HCT116 (cell line): Measurements from ENCODE around the gene DBNL. TPM values are rescaled to one million over a fixed set of nuclear protein-coding genes. Genes with fewer than 3 reads are reported as not detected.

Experiments
- ATAC-seq: fragments of 200-7000 bp; cut with Tn5 transposase; 2 replicates; pipeline ENCODE4 v1.9.1; 2020; ENCODE audit warnings: mild to moderate bottlenecking, moderate library complexity
- BruUV-seq: library from RNA; stranded (reverse); fragments of 400-500 nt; replicated peaks from 2 replicates; lab custom pipeline; 2021; lab: Mats Ljungman, UMichigan
- CTCF ChIA-PET: fragments of 300-600 bp; sonication (Branson Sonifier 250); formaldehyde crosslinking; loops from one replicate; lab custom pipeline; 2021; ENCODE audit warnings: antibody characterized with exemption; lab: Charles Lee
- POLR2A ChIA-PET: fragments of 300-600, 350-600 bp; sonication (Branson Sonifier 250); formaldehyde crosslinking; loops from one replicate; lab custom pipeline; 2021; ENCODE audit warnings: antibody characterized with exemption; lab: Charles Lee
- RAD21 ChIA-PET, 2 experiments: fragments of 300-600 bp; sonication (Branson Sonifier 250); formaldehyde crosslinking; loops; one replicate each; lab custom pipeline; 2023; ENCODE audit warnings: low total read pairs in 2 of 2; ENCODE audit not compliant: uncharacterized antibody in 2 of 2, unreplicated experiment in 2 of 2, low non-redundant PET in 1 of 2; lab: Charles Lee
- DNase-seq: peaks from one replicate; pipeline ENCODE4 v3.0.0-alpha.2; 2010; ENCODE audit warnings: low read depth, low spot score
- H2AFZ ChIP-seq: fragments of 200-600 bp; shearing (Covaris generic), sonication (generic); 2 replicates; pipeline ENCODE4 v1.6.1; 2017; ENCODE audit warnings: low read depth, mixed run types, mixed read lengths, antibody characterized with exemption, low read length; ENCODE audit not compliant: poor library complexity, severe bottlenecking
- H3K27ac ChIP-seq: 2 replicates; pipeline ENCODE4 v1.5.1; 2012; ENCODE audit warnings: low read depth, low read length
- H3K27me3 ChIP-seq: fragments of 200-600 bp; sonication (generic); 2 replicates; pipeline ENCODE4 v1.6.1; 2016; ENCODE audit warnings: mixed run types, low read length, mixed read lengths; ENCODE audit not compliant: insufficient read depth
- H3K36me3 ChIP-seq, 2 experiments: fragments of 200-500 bp in 1 of 2; fragments of 200-600 bp in 1 of 2; sonication (Bioruptor generic) in 1 of 2; sonication (generic) in 1 of 2; 2 replicates each; pipeline versions ENCODE4 v1.5.1 to v1.6.1; 2014 to 2016; ENCODE audit warnings: low read length in 2 of 2, inconsistent platforms in 1 of 2, mixed read lengths in 1 of 2, mixed run types in 1 of 2; ENCODE audit not compliant: insufficient read depth in 2 of 2, control insufficient read depth in 1 of 2
- H3K4me1 ChIP-seq, 2 experiments: fragments of 200-600 bp in 1 of 2; sonication (generic) in 1 of 2; 2 replicates each; pipeline versions ENCODE4 v1.5.1 to v1.6.1; 2012 to 2017; ENCODE audit warnings: low read length in 2 of 2, inconsistent platforms in 1 of 2, mild to moderate bottlenecking in 1 of 2, mixed read lengths in 1 of 2, mixed run types in 1 of 2, moderate library complexity in 1 of 2; ENCODE audit not compliant: insufficient read depth in 2 of 2, control insufficient read depth in 1 of 2
- H3K4me2 ChIP-seq: fragments of 200-600 bp; sonication (generic); 2 replicates; pipeline ENCODE4 v1.6.1; 2017; ENCODE audit warnings: mixed run types, low read length, mixed read lengths
- H3K4me3 ChIP-seq, 2 experiments: fragments of 200-600 bp in 1 of 2; sonication (generic) in 1 of 2; replicated peaks in 1 of 2; 2 replicates each; pipeline ENCODE4 v1.5.1; 2011 to 2016; ENCODE audit warnings: low read length in 2 of 2, control low read depth in 1 of 2, low read depth in 1 of 2, mild to moderate bottlenecking in 1 of 2, mixed read lengths in 1 of 2, mixed run types in 1 of 2
- H3K79me2 ChIP-seq: fragments of 200-600 bp; sonication (generic); 2 replicates; pipeline ENCODE4 v1.6.1; 2017; ENCODE audit warnings: mild to moderate bottlenecking, mixed run types, low read length, moderate library complexity, mixed read lengths; ENCODE audit not compliant: insufficient read depth
- H3K9ac ChIP-seq: fragments of 200-600 bp; sonication (generic); 2 replicates; pipeline ENCODE4 v1.6.1; 2016; ENCODE audit warnings: low read length, mixed read lengths
- H3K9me2 ChIP-seq: fragments of 200-600 bp; sonication (generic), shearing (Covaris generic); 2 replicates; pipeline ENCODE4 v1.6.1; 2017; ENCODE audit warnings: mixed run types, mild to moderate bottlenecking, moderate library complexity; ENCODE audit not compliant: insufficient read depth
- H3K9me3 ChIP-seq, 2 experiments: fragments of 200-500 bp in 1 of 2; fragments of 200-600 bp in 1 of 2; sonication (Bioruptor generic) in 1 of 2; sonication (generic) in 1 of 2; 2 replicates each; pipeline ENCODE4 v1.6.1; 2014 to 2017; ENCODE audit warnings: low read length in 2 of 2, mixed read lengths in 2 of 2, inconsistent platforms in 1 of 2, low read depth in 1 of 2, mild to moderate bottlenecking in 1 of 2, mixed run types in 1 of 2, moderate library complexity in 1 of 2; ENCODE audit not compliant: control insufficient read depth in 1 of 2, insufficient read depth in 1 of 2
- H4K20me1 ChIP-seq: fragments of 200-600 bp; sonication (generic), shearing (Covaris generic); 2 replicates; pipeline ENCODE4 v1.6.1; 2017; ENCODE audit warnings: mixed run types, mild to moderate bottlenecking, moderate library complexity; ENCODE audit not compliant: insufficient read depth
- ATF3 ChIP-seq: IDR thresholded peaks from 2 replicates; pipeline ENCODE4 v1.6.1; 2012
- CEBPB ChIP-seq: IDR thresholded peaks from 2 replicates; pipeline ENCODE4 v1.6.1; 2012; ENCODE audit warnings: low read depth
- CTCF ChIP-seq, 3 experiments: fragments of 200-600 bp in 1 of 3; sonication (generic) in 1 of 3; IDR thresholded peaks in 2 of 3; conservative IDR thresholded peaks in 1 of 3; 2 replicates each; pipeline ENCODE4 v1.5.1; 2012 to 2017; ENCODE audit warnings: low read depth in 2 of 3, low read length in 2 of 3, antibody characterized with exemption in 1 of 3, borderline replicate concordance in 1 of 3, control low read depth in 1 of 3, mild to moderate bottlenecking in 1 of 3, mixed read lengths in 1 of 3, mixed run types in 1 of 3, moderate library complexity in 1 of 3; ENCODE audit not compliant: insufficient read depth in 1 of 3
- ELF1 ChIP-seq: IDR thresholded peaks from 2 replicates; pipeline ENCODE4 v1.6.1; 2012; ENCODE audit warnings: low read depth, borderline replicate concordance
- EZH2 ChIP-seq: fragments of 200-600 bp; sonication (generic); IDR thresholded peaks from 2 replicates; pipeline ENCODE4 v1.6.1; 2017; ENCODE audit warnings: antibody characterized with exemption, mixed run types
- EZH2phosphoT487 ChIP-seq: fragments of 200-600 bp; IDR thresholded peaks from 2 replicates; pipeline ENCODE4 v1.6.1; 2018; ENCODE audit warnings: antibody characterized with exemption, borderline replicate concordance
- MAX ChIP-seq: IDR thresholded peaks from 2 replicates; pipeline ENCODE4 v1.6.1; 2012
- RAD21 ChIP-seq: IDR thresholded peaks from 2 replicates; pipeline ENCODE4 v1.6.1; 2012; ENCODE audit warnings: low read depth, mild to moderate bottlenecking
- SRF ChIP-seq: IDR thresholded peaks from 2 replicates; pipeline ENCODE4 v1.6.1; 2012; ENCODE audit warnings: low read depth
- TCF7L2 ChIP-seq: IDR thresholded peaks from 2 replicates; pipeline ENCODE4 v1.7.0; 2011; ENCODE audit warnings: borderline replicate concordance, inconsistent platforms; ENCODE audit not compliant: insufficient read depth, insufficient read length; ENCODE audit errors: extremely low read depth
- YY1 ChIP-seq: IDR thresholded peaks from 2 replicates; pipeline ENCODE4 v1.6.1; 2011; ENCODE audit warnings: low read length, low read depth, moderate library complexity, mild to moderate bottlenecking; ENCODE audit not compliant: insufficient replicate concordance; ENCODE audit errors: extremely low read depth
- ZNF274 ChIP-seq: fragments of 200-500 bp; sonication (Bioruptor generic); IDR thresholded peaks from 2 replicates; pipeline ENCODE4 v1.6.1; 2014; ENCODE audit warnings: mild to moderate bottlenecking, low read depth, low read length, inconsistent platforms
- intact Hi-C: fragments of 100-400 bp; cut with micrococcal nuclease; formaldehyde crosslinking; loops from 2 replicates; pipeline ENCODE4 v1.10.0; 2022
- total RNA-seq: library from RNA; stranded (reverse); gene quantifications from one replicate; pipeline ENCODE4 v1.2.1, GENCODE V29; 2021; ENCODE audit not compliant: unreplicated experiment

Gene DBNL
- total RNA-seq, 1 experiment from 2014 or later: 39.4 TPM

- intact Hi-C loops: loop anchor here (5.0 kb wide), 2 partner anchors 42 to 227 kb away; partner anchors contain the start of gene POLD2
- no peak for DNase-seq
- Histone ChIP-seq H3K4me1 (peaks cover 12 to 18% of the 10 kb centered on the region in 2 experiments; a peak in 3 of 4 replicates), H3K9ac (no peak overlapping the region), H3K4me3 (no peak overlapping the region), H3K4me2 (no peak overlapping the region), H3K9me2 (no peaks in the 10 kb centered on the region), H3K27me3 (no peaks in the 10 kb centered on the region), H3K27ac (no peak overlapping the region; the same call in 1 of the 2 replicates), H3K9me3 (no peaks in the 10 kb centered on the region), H4K20me1 (no peaks in the 10 kb centered on the region), H3K36me3 (peaks cover 17 to 27% of the 10 kb centered on the region in 2 experiments; a peak in 3 of 4 replicates), H2AFZ (no peak overlapping the region), H3K79me2 (peaks cover 14% of the 10 kb centered on the region)
- TF ChIP-seq SRF (no peak), RAD21 (no peak)
- ChIA-PET RAD21 (no interaction called here), POLR2A (interaction anchor here (0.6 kb wide), 1 partner anchor 11 kb away, joined by 3 read pairs; no protein-coding TSS in a partner anchor), CTCF (no interaction called here)
- no peak for ATAC-seq
- BruUV-seq: no TSS peak
Measured at GRCh38 chr7:44080118-44080517, 35.6 kb downstream of the DBNL start.

- peaks cover 12 to 22% of the 10 kb centered on the region in 2 experiments; a peak in 3 of 4 replicates for H3K4me1 ChIP-seq
- peak overlapping the region; percentile 56 to 96 for H3K4me3 ChIP-seq
- peak overlapping the region; percentile 83 for H3K4me2 ChIP-seq
- H3K9ac ChIP-seq: peak overlapping the region; percentile 94
- POLR2A ChIA-PET: interaction anchor here (0.9 to 1.2 kb wide), 3 partner anchors 15 to 115 kb away, joined by 3 to 6 read pairs (median 5); partner anchors contain the start of genes DBNL and PGAM2
- H3K9me2 ChIP-seq: no peaks in the 10 kb centered on the region
- no peaks in the 10 kb centered on the region for H3K27me3 ChIP-seq
- no peak overlapping the region for H2AFZ ChIP-seq
- BruUV-seq: no TSS peak
- ATAC-seq (no peak), DNase-seq (no peak)
- RAD21 ChIA-PET: no interaction called here
- H3K9me3 ChIP-seq: no peaks in the 10 kb centered on the region
- intact Hi-C loops: loop anchor here (5.0 kb wide), 2 partner anchors 42 to 227 kb away; partner anchors contain the start of gene POLD2
- peaks cover 14% of the 10 kb centered on the region for H3K79me2 ChIP-seq
- H4K20me1 ChIP-seq: no peaks in the 10 kb centered on the region
- CTCF ChIA-PET: interaction anchor here (1.4 kb wide), 1 partner anchor 8 kb away, joined by 8 read pairs; no protein-coding TSS in a partner anchor
- H3K27ac ChIP-seq: peak overlapping the region; percentile 99
- peaks cover 17 to 27% of the 10 kb centered on the region in 2 experiments; a peak in 3 of 4 replicates for H3K36me3 ChIP-seq
- TF ChIP-seq TCF7L2 (no peak), SRF (no peak), EZH2phosphoT487 (no peak), YY1 (no peak), CTCF (IDR thresholded peaks at IDR 0.05 in 2 of 3, conservative IDR thresholded peaks at IDR 0.05 in 1 of 3; ENCODE audit: borderline replicate concordance in 1 of 3, insufficient read depth in 1 of 3, low read depth in 2 of 3, low read length in 2 of 3) (no peak), RAD21 (no peak), EZH2 (no peak), MAX (no peak), ZNF274 (no peak), CEBPB (no peak), ATF3 (no peak), ELF1 (no peak)
Measured at GRCh38 chr7:44080686-44081265, 36.3 kb downstream of the DBNL start.
